SK-N-SH (cell line): ENCODE data around the gene RFT1. TPM values are rescaled to one million over a fixed set of nuclear protein-coding genes. Genes with fewer than 3 reads are reported as not detected.

ENCODE experiments used
- CTCF ChIA-PET: fragments of 300-600, 350-600 bp; formaldehyde crosslinking; extraction: SDS; loops from one replicate; lab custom pipeline; 2021; lab: Yijun Ruan, JAX
- POLR2A ChIA-PET: fragments of 350-600 bp; sonication (Branson Sonifier 250); formaldehyde crosslinking; extraction: SDS; loops from one replicate; lab custom pipeline; 2020; ENCODE audit warnings: antibody characterized with exemption, inconsistent platforms; lab: Yijun Ruan, JAX
- DNase-seq: peaks from one replicate; pipeline ENCODE4 v3.0.0; 2012
- H2AFZ ChIP-seq: fragments of 200-600 bp; sonication (generic); 2 replicates; pipeline ENCODE4 v1.8.1; 2016; ENCODE audit warnings: antibody characterized with exemption, mild to moderate bottlenecking, low read depth
- H3F3A ChIP-seq: fragments of 200-600 bp; sonication (generic); replicated peaks from 2 replicates; pipeline ENCODE3; 2016; ENCODE audit warnings: antibody characterized with exemption, mild to moderate bottlenecking; ENCODE audit not compliant: insufficient read depth
- H3K27ac ChIP-seq, 2 experiments: fragments of 200-500 bp in 1 of 2; fragments of 200-600 bp in 1 of 2; sonication (Bioruptor generic) in 1 of 2; sonication (generic), shearing (Covaris generic) in 1 of 2; 2 replicates each; pipeline versions ENCODE4 v1.5.1 to v1.6.1; 2014 to 2016; ENCODE audit warnings: low read depth in 2 of 2, inconsistent platforms in 1 of 2, low read length in 1 of 2, mild to moderate bottlenecking in 1 of 2, mixed read lengths in 1 of 2
- H3K27me3 ChIP-seq: fragments of 200-600 bp; sonication (generic), shearing (Covaris generic); 2 replicates; pipeline ENCODE4 v1.6.1; 2016; ENCODE audit warnings: mixed run types; ENCODE audit not compliant: insufficient read depth
- H3K36me3 ChIP-seq, 2 experiments: fragments of 200-500 bp in 1 of 2; fragments of 200-600 bp in 1 of 2; sonication (Bioruptor generic) in 1 of 2; sonication (generic) in 1 of 2; replicated peaks in 1 of 2; 2 replicates each; pipeline versions ENCODE3 to v1.5.1; 2014 to 2016; ENCODE audit warnings: low read length in 1 of 2, mild to moderate bottlenecking in 1 of 2; ENCODE audit not compliant: insufficient read depth in 2 of 2, control insufficient read depth in 1 of 2
- H3K4me1 ChIP-seq, 2 experiments: fragments of 200-500 bp in 1 of 2; fragments of 200-600 bp in 1 of 2; sonication (Bioruptor generic) in 1 of 2; sonication (generic), shearing (Covaris generic) in 1 of 2; 2 replicates each; pipeline versions ENCODE4 v1.5.1 to v1.6.1; 2014 to 2016; ENCODE audit warnings: low read depth in 1 of 2, low read length in 1 of 2, mixed run types in 1 of 2; ENCODE audit not compliant: insufficient read depth in 2 of 2, control insufficient read depth in 1 of 2
- H3K4me2 ChIP-seq: fragments of 200-600 bp; sonication (generic), shearing (Covaris generic); 2 replicates; pipeline ENCODE4 v1.6.1; 2017; ENCODE audit warnings: mixed run types
- H3K4me3 ChIP-seq, 2 experiments: fragments of 200-500 bp in 1 of 2; fragments of 200-600 bp in 1 of 2; sonication (Bioruptor generic) in 1 of 2; sonication (generic), shearing (Covaris generic) in 1 of 2; 2 replicates each; pipeline versions ENCODE4 v1.5.1 to v1.8.1; 2014 to 2016; ENCODE audit warnings: low read depth in 2 of 2, inconsistent platforms in 1 of 2, low read length in 1 of 2, mild to moderate bottlenecking in 1 of 2, mixed read lengths in 1 of 2, moderate library complexity in 1 of 2
- H3K79me2 ChIP-seq: fragments of 200-600 bp; sonication (generic); 2 replicates; pipeline ENCODE4 v1.8.1; 2017; ENCODE audit warnings: mild to moderate bottlenecking; ENCODE audit not compliant: insufficient read depth
- H3K9ac ChIP-seq: fragments of 200-600 bp; sonication (generic); 2 replicates; pipeline ENCODE4 v1.6.1; 2017; ENCODE audit warnings: mixed run types
- H3K9me2 ChIP-seq: fragments of 200-600 bp; sonication (generic); 2 replicates; pipeline ENCODE4 v1.6.1; 2017; ENCODE audit warnings: mixed run types
- H3K9me3 ChIP-seq: fragments of 200-600 bp; sonication (generic); 2 replicates; pipeline ENCODE4 v1.6.1; 2017; ENCODE audit warnings: mixed run types, mild to moderate bottlenecking, moderate library complexity
- H4K20me1 ChIP-seq: fragments of 200-600 bp; sonication (generic); 2 replicates; pipeline ENCODE4 v1.6.1; 2017; ENCODE audit warnings: mild to moderate bottlenecking, mixed run types; ENCODE audit not compliant: insufficient read depth
- CHD2 ChIP-seq: fragments of 150-350 bp; IDR thresholded peaks from 2 replicates; pipeline ENCODE4 v1.6.1; 2018; ENCODE audit warnings: low read length; ENCODE audit not compliant: partially characterized antibody
- FOSL2 ChIP-seq: IDR thresholded peaks from 2 replicates; pipeline ENCODE4 v1.4.0; 2012; ENCODE audit warnings: low read depth, mild to moderate bottlenecking, moderate library complexity, borderline replicate concordance
- FOXM1 ChIP-seq: IDR thresholded peaks from 2 replicates; pipeline ENCODE4 v1.4.0; 2012; ENCODE audit warnings: low read depth, mild to moderate bottlenecking
- GATA2 ChIP-seq: sonication (generic); formaldehyde crosslinking; IDR thresholded peaks from 2 replicates; pipeline ENCODE4 v1.5.0; 2020; ENCODE audit warnings: mild to moderate bottlenecking, missing genetic modification reagents
- IRF3 ChIP-seq: fragments of 150-350 bp; IDR thresholded peaks from 2 replicates; pipeline ENCODE4 v1.6.1; 2016; ENCODE audit warnings: mild to moderate bottlenecking, low read depth, low read length
- JUND ChIP-seq: IDR thresholded peaks from 2 replicates; pipeline ENCODE4 v1.4.0; 2012
- NFIC ChIP-seq: IDR thresholded peaks from 2 replicates; pipeline ENCODE4 v1.4.0; 2012; ENCODE audit warnings: borderline replicate concordance
- POLR2AphosphoS5 ChIP-seq: IDR thresholded peaks from 2 replicates; pipeline ENCODE4 v1.6.1; 2012; ENCODE audit warnings: low read depth, low read length
- RAD21 ChIP-seq: IDR thresholded peaks from 2 replicates; pipeline ENCODE4 v1.6.1; 2012; ENCODE audit warnings: mild to moderate bottlenecking, low read length
- RFX5 ChIP-seq: IDR thresholded peaks from 2 replicates; pipeline ENCODE4 v1.6.1; 2012; ENCODE audit warnings: mild to moderate bottlenecking, improper control_type of control experiment, low read length
- RXRA ChIP-seq: IDR thresholded peaks from 2 replicates; pipeline ENCODE4 v1.4.0; 2012; ENCODE audit warnings: low read depth, mild to moderate bottlenecking, borderline replicate concordance
- SIN3A ChIP-seq: IDR thresholded peaks from 2 replicates; pipeline ENCODE4 v1.6.1; 2012; ENCODE audit warnings: low read depth, mild to moderate bottlenecking, low read length, moderate library complexity, borderline replicate concordance
- TAF1 ChIP-seq: IDR thresholded peaks from 2 replicates; pipeline ENCODE4 v1.6.1; 2012; ENCODE audit warnings: low read depth, mild to moderate bottlenecking, low read length, moderate library complexity, borderline replicate concordance
- TCF12 ChIP-seq: IDR thresholded peaks from 2 replicates; pipeline ENCODE4 v1.4.0; 2012
- WGBS: methylation state at CpG from one replicate; pipeline ENCODE4 v1.1.6; 2017; ENCODE audit warnings: low lambda C conversion rate; 5-methylcytosine and 5-hydroxymethylcytosine counted together
- polyA plus RNA-seq, 3 experiments: library from polyadenylated mRNA; depleted of rRNA; stranded (reverse); fragments of >200 nt; gene quantifications; 2 replicates each; pipeline ENCODE4 v1.2.3, GENCODE V29; 2012
- TF ChIP-seq, protein P1 (sequence below): IDR thresholded peaks from 2 replicates; pipeline ENCODE4; 2012
- TF ChIP-seq, protein P2 (sequence below): IDR thresholded peaks from 2 replicates; pipeline ENCODE4 v1.4.0; 2012; ENCODE audit warnings: low read depth
- TF ChIP-seq, protein P3 (sequence below): IDR thresholded peaks from 2 replicates; pipeline ENCODE4 v1.4.0; 2012; ENCODE audit warnings: low read depth, borderline replicate concordance

RFT1 gene
- polyA plus RNA-seq, 1 of the 3 experiments (the other 2 are of a cell fraction): 13.8 TPM

- TF ChIP-seq, protein P1, sequence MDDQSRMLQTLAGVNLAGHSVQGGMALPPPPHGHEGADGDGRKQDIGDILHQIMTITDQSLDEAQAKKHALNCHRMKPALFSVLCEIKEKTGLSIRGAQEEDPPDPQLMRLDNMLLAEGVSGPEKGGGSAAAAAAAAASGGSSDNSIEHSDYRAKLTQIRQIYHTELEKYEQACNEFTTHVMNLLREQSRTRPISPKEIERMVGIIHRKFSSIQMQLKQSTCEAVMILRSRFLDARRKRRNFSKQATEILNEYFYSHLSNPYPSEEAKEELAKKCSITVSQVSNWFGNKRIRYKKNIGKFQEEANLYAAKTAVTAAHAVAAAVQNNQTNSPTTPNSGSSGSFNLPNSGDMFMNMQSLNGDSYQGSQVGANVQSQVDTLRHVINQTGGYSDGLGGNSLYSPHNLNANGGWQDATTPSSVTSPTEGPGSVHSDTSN: no peak
- TF ChIP-seq TAF1 (no peak), CHD2 (no peak), RFX5 (no peak), FOSL2 (no peak)
- TF ChIP-seq, protein P2, sequence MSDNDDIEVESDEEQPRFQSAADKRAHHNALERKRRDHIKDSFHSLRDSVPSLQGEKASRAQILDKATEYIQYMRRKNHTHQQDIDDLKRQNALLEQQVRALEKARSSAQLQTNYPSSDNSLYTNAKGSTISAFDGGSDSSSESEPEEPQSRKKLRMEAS: no peak
Observed at GRCh38 chr3:53129344-53129743, 891 bp downstream of the RFT1 start (continued).

GRCh38 chr3:53126601-53127000 is 3.6 kb downstream of the RFT1 start:
- no peak overlapping the region for H3K9ac ChIP-seq
- H3K79me2 ChIP-seq: peaks cover 29% of the 10 kb centered on the region
- TF ChIP-seq TAF1: no peak
- no peak for TF ChIP-seq JUND
- no peak for TF ChIP-seq FOXM1
- no peak for TF ChIP-seq NFIC
- TF ChIP-seq IRF3: no peak
- TF ChIP-seq FOSL2: no peak
- TF ChIP-seq, protein P1: no peak
- POLR2A ChIA-PET: no interaction called here
- H2AFZ ChIP-seq: no peak overlapping the region
- peaks cover 15 to 48% of the 10 kb centered on the region in 2 experiments for H3K36me3 ChIP-seq
- no peaks in the 10 kb centered on the region for H3K27me3 ChIP-seq
- no peaks in the 10 kb centered on the region for H4K20me1 ChIP-seq
- WGBS: 97% methylated on average over 2 of the region's 2 CpGs
- peaks cover 0 to 12% of the 10 kb centered on the region in 2 experiments; a peak in 2 of 4 replicates for H3K4me1 ChIP-seq
- no peak for DNase-seq
- H3K9me3 ChIP-seq: no peaks in the 10 kb centered on the region
- no peak overlapping the region for H3K4me3 ChIP-seq
- H3K27ac ChIP-seq: no peak overlapping the region
- no peaks in the 10 kb centered on the region for H3K9me2 ChIP-seq
- CTCF ChIA-PET: interaction anchor here (2.0 to 5.2 kb wide), 2 partner anchors 12 kb away, joined by 8 to 36 read pairs; no protein-coding TSS in a partner anchor
- H3K4me2 ChIP-seq: no peak overlapping the region
- no peaks in the 10 kb centered on the region for H3F3A ChIP-seq

DNA sequence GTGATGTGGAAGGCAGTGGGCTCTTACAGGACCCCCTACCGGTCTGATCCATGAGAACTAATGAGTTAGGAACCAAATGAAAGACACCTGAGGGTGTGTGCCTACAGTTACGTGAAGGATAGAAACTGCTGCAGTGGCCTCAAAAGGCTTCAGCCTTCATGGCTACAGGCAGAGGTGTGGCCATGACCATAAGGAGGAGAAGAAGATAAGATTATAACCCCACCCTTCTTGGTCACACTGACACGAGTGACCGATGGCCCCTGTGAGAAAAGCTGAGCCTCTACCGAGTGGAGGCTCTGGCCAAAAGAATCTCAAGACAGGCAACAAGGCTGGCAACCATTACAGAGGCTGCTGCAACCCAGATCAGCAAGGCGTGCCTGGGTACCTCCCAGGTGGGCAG is 6.3 kb downstream of the RFT1 start:
- Histone ChIP-seq H3K9me2 (no peaks in the 10 kb centered on the region), H3K9me3 (no peaks in the 10 kb centered on the region), H3K4me3 (no peak overlapping the region), H2AFZ (no peak overlapping the region), H3K9ac (no peak overlapping the region), H3K27ac (no peak overlapping the region), H3K36me3 (peaks cover 35 to 75% of the 10 kb centered on the region in 2 experiments), H3F3A (no peaks in the 10 kb centered on the region), H3K79me2 (peaks cover 16% of the 10 kb centered on the region), H4K20me1 (no peaks in the 10 kb centered on the region), H3K27me3 (no peaks in the 10 kb centered on the region), H3K4me1 (peaks cover 0 to 2% of the 10 kb centered on the region in 2 experiments; a peak in 2 of 4 replicates), H3K4me2 (no peak overlapping the region)
- WGBS: 96% methylated on average over 6 of the region's 6 CpGs
- CTCF ChIA-PET: interaction anchor here (1.4 kb wide), 1 partner anchor 14 kb away, joined by 5 read pairs; no protein-coding TSS in a partner anchor
- POLR2A ChIA-PET: no interaction called here
- no peak for DNase-seq
- no peak for TF ChIP-seq GATA2 (CRISPR knock-in tag)
- TF ChIP-seq SIN3A: no peak
- no peak for TF ChIP-seq NFIC
- no peak for TF ChIP-seq RAD21
- TF ChIP-seq RXRA: no peak
- TF ChIP-seq, protein P3, sequence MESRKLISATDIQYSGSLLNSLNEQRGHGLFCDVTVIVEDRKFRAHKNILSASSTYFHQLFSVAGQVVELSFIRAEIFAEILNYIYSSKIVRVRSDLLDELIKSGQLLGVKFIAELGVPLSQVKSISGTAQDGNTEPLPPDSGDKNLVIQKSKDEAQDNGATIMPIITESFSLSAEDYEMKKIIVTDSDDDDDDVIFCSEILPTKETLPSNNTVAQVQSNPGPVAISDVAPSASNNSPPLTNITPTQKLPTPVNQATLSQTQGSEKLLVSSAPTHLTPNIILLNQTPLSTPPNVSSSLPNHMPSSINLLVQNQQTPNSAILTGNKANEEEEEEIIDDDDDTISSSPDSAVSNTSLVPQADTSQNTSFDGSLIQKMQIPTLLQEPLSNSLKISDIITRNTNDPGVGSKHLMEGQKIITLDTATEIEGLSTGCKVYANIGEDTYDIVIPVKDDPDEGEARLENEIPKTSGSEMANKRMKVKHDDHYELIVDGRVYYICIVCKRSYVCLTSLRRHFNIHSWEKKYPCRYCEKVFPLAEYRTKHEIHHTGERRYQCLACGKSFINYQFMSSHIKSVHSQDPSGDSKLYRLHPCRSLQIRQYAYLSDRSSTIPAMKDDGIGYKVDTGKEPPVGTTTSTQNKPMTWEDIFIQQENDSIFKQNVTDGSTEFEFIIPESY: no peak
- TF ChIP-seq, protein P1: no peak
- no peak for TF ChIP-seq POLR2AphosphoS5
- TF ChIP-seq TCF12: no peak
